HUDEP-2 (cell line): Measurements from ENCODE around the gene PRKCE.

Source experiments
- DNase-seq, 76 experiments: peaks; one replicate each; lab custom pipeline; 2025; ENCODE audit not compliant: unreplicated experiment in 76 of 76; lab: John Stamatoyannopoulos, UW

The PRKCE gene

GRCh38 chr2:46146866-46147502 lies 495.5 kb downstream of the PRKCE start:
- no peak for DNase-seq

- no peak for DNase-seq
Measured at GRCh38 chr2:46147626-46148368, 496.3 kb downstream of the PRKCE start.

- no peak for DNase-seq
Measured at GRCh38 chr2:46148369-46148736, 496.9 kb downstream of the PRKCE start.

GRCh38 chr2:46150445-46150955 lies 499.0 kb downstream of the PRKCE start:
- DNase-seq, result no peak

- DNase-seq, result no peak
Measured at GRCh38 chr2:46151577-46151976, 500.1 kb downstream of the PRKCE start.

GRCh38 chr2:46153996-46154753 lies 502.7 kb downstream of the PRKCE start:
- DNase-seq, result no peak

- no peak for DNase-seq
Measured at GRCh38 chr2:46157072-46157965, 505.8 kb downstream of the PRKCE start.

- no peak for DNase-seq
Measured at GRCh38 chr2:46157966-46158310, 506.5 kb downstream of the PRKCE start.

GRCh38 chr2:46158661-46159060 lies 507.2 kb downstream of the PRKCE start:
- DNase-seq, result no peak

- no peak for DNase-seq
Measured at GRCh38 chr2:46160326-46160725, 508.9 kb downstream of the PRKCE start.

- DNase-seq, result no peak
Measured at GRCh38 chr2:46161315-46161714, 509.8 kb downstream of the PRKCE start.

GRCh38 chr2:46161911-46162310 lies 510.4 kb downstream of the PRKCE start:
- DNase-seq, result no peak

- DNase-seq, result no peak
Measured at GRCh38 chr2:46162329-46163097, 511.0 kb downstream of the PRKCE start.

- no peak for DNase-seq
Measured at GRCh38 chr2:46163098-46163430, 511.6 kb downstream of the PRKCE start.

GRCh38 chr2:46163804-46164528 lies 512.5 kb downstream of the PRKCE start:
- DNase-seq, result no peak

- DNase-seq, result no peak
Measured at GRCh38 chr2:46164529-46165301, 513.2 kb downstream of the PRKCE start.

GRCh38 chr2:46165916-46166315 lies 514.4 kb downstream of the PRKCE start:
- no peak for DNase-seq

- no peak for DNase-seq
Measured at GRCh38 chr2:46167406-46167805, 515.9 kb downstream of the PRKCE start.

GRCh38 chr2:46167924-46168323 lies 516.4 kb downstream of the PRKCE start:
- no peak for DNase-seq
